Osteocyte (in vitro differentiated cells): Measurements from ENCODE around the gene RGSL1. TPM values are rescaled to one million over a fixed set of nuclear protein-coding genes. Genes with fewer than 3 reads are reported as not detected.

Experiments used
- DNase-seq: peaks from one replicate; pipeline ENCODE4 v3.0.0; 2021; ENCODE audit warnings: mixed read lengths; ENCODE audit not compliant: unreplicated experiment; ENCODE audit errors: extremely low spot score
- H3K27ac Mint-ChIP-seq: one replicate; pipeline ENCODE4 v1.8.0; 2021; ENCODE audit warnings: mild to moderate bottlenecking, mixed read lengths; ENCODE audit not compliant: unreplicated experiment
- H3K27me3 Mint-ChIP-seq: one replicate; pipeline ENCODE4 v1.8.0; 2021; ENCODE audit warnings: mixed read lengths; ENCODE audit not compliant: unreplicated experiment
- H3K36me3 Mint-ChIP-seq: one replicate; pipeline ENCODE4 v1.8.0; 2021; ENCODE audit warnings: mixed read lengths; ENCODE audit not compliant: unreplicated experiment
- H3K4me1 Mint-ChIP-seq: one replicate; pipeline ENCODE4 v1.8.0; 2021; ENCODE audit warnings: mixed read lengths; ENCODE audit not compliant: unreplicated experiment
- H3K4me3 Mint-ChIP-seq: one replicate; pipeline ENCODE4 v1.8.0; 2021; ENCODE audit warnings: mild to moderate bottlenecking, moderate library complexity, mixed read lengths; ENCODE audit not compliant: unreplicated experiment
- H3K9me3 Mint-ChIP-seq: one replicate; pipeline ENCODE4 v1.8.0; 2021; ENCODE audit warnings: mixed read lengths; ENCODE audit not compliant: unreplicated experiment
- CTCF ChIP-seq: fragments of 200-600 bp; sonication (generic); IDR thresholded peaks from 2 replicates; pipeline ENCODE4 v1.5.0; 2021; ENCODE audit warnings: antibody characterized with exemption, mild to moderate bottlenecking, moderate library complexity
- total RNA-seq: library from RNA; stranded (reverse); gene quantifications from 2 replicates; pipeline ENCODE4 v1.2.1, GENCODE V29; 2021

RGSL1 gene
- total RNA-seq, 1 donor from 2014 or later: not detected

DNA sequence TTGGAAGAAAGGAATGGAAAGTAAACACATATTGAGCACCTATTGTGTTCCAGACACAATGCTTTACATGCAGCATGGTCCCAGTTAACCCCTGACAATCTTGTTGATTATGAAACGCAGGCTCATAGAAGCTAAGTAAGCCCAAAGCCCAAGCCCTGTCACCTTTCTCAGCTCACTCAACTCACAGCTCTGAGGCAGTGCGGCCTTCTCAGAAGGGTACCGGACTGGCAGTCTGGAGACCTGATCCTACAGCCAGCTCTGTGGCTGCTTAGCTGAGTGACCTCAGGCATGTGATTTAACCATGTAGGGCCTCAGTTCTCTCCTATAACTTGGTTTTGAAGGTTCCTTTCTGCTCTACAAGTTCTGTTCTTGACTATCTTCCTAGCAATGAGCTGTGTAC, 139.6 kb downstream of the RGSL1 start:
- Mint-ChIP-seq H3K27me3 (peaks cover 11% of the 10 kb centered on the region), H3K27ac (no peak overlapping the region), H3K4me3 (peak overlapping the region; percentile 96), H3K36me3 (peaks cover 2% of the 10 kb centered on the region), H3K4me1 (peaks cover 17% of the 10 kb centered on the region), H3K9me3 (no peaks in the 10 kb centered on the region)
- TF ChIP-seq CTCF: no peak
- peak; percentile 57 for DNase-seq

DNA sequence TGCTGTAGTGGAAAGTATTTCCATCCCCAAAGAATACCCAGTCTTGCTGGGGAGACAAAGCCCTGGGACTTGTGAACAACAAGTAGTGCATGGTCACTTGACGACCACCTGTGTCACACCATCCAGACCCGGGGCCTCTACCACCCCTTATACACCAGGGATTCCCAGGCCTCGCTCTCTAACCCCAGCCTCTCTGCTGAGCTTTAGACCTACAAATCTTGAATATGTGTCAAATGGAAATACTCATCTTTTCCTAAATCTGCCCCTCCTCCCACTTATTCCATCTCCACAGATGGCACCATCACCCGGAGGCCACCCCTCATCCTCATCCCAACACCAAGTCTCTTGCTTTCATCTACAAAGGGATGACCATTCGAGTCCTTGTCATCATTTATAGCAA, 140.0 kb downstream of the RGSL1 start:
- no peak for TF ChIP-seq CTCF
- peaks cover 11% of the 10 kb centered on the region for H3K27me3 Mint-ChIP-seq
- H3K4me1 Mint-ChIP-seq: peaks cover 20% of the 10 kb centered on the region
- H3K4me3 Mint-ChIP-seq: no peak overlapping the region
- peak; percentile 54 for DNase-seq
- H3K36me3 Mint-ChIP-seq: peaks cover 2% of the 10 kb centered on the region
- H3K9me3 Mint-ChIP-seq: no peaks in the 10 kb centered on the region
- no peak overlapping the region for H3K27ac Mint-ChIP-seq

DNA sequence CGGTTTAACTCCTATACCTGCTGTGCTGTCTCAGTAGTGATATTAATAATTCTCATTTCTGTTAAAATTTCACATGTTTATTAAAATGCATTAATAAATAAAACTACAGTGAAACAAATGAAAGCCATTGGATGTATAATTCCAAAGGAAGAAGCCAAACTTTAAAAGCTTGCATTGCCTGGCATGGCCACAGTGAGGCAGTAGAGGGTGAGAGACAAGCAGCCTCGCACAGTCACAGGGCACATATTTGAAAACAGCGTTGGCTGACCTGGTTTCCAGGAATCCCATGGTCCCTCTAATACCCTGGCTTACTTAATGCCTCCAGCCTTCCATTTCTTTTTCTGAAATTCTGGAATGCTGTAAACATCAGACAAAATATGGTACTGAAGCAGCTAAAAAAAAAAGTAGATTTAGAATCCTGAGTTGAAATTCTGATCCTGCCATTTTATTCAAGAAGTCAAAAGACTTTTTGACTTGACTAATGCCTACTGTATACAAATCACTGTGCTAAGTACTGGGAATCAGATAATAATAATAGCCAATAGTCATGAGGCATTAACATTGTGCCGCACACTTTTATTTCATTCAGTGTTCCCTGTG, 145.8 kb downstream of the RGSL1 start:
- peak; percentile 85 for TF ChIP-seq CTCF
- Mint-ChIP-seq H3K4me3 (no peak overlapping the region), H3K4me1 (peaks cover 11% of the 10 kb centered on the region), H3K9me3 (no peaks in the 10 kb centered on the region), H3K36me3 (peaks cover 3% of the 10 kb centered on the region), H3K27me3 (peaks cover 18% of the 10 kb centered on the region), H3K27ac (no peak overlapping the region)
- no peak for DNase-seq

DNA sequence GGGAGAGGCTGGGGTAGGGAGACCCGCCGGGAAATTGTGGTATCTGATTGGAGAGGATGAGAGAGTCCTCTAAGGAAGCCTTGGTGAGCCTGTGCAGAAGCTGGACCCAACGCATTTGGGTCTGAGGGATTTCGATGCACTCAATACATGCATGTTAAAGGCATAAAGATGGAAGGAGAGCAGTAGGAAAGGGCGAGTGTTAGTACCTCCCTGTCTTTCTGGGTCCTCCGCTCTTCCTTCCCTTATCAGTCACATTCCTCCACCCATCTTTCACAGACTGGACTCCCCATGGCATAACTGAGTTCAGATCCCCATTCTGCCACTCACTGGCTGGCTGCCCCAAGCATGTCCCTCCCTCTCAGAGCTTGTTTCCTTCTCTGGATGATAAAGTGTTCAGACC, 147.0 kb downstream of the RGSL1 start:
- no peak overlapping the region for H3K27ac Mint-ChIP-seq
- H3K36me3 Mint-ChIP-seq: peaks cover 3% of the 10 kb centered on the region
- no peak for DNase-seq
- TF ChIP-seq CTCF: no peak
- H3K27me3 Mint-ChIP-seq: peaks cover 15% of the 10 kb centered on the region
- H3K4me3 Mint-ChIP-seq: no peak overlapping the region
- peaks cover 11% of the 10 kb centered on the region for H3K4me1 Mint-ChIP-seq
- no peaks in the 10 kb centered on the region for H3K9me3 Mint-ChIP-seq

DNA sequence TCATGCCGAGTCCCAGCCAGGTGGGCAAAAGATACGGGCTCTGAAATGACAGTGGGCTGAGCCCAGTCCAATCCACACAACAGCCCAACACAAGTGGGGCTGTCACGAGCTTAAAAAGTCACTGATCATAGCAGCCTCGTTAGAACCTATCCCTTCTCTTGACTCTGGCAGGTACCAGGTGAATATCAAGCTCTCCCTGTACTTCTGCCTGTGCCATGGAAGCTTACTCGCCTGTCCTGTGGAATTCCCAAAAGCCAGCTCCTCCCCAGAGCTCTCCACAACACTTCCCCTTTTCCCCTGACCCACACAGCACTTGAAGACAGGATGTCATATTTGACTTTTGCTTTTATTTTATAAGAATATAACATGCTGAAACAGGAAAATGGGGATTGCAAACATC, 148.3 kb downstream of the RGSL1 start:
- H3K9me3 Mint-ChIP-seq: no peaks in the 10 kb centered on the region
- peaks cover 15% of the 10 kb centered on the region for H3K27me3 Mint-ChIP-seq
- no peak for TF ChIP-seq CTCF
- DNase-seq: no peak
- H3K4me1 Mint-ChIP-seq: peaks cover 11% of the 10 kb centered on the region
- H3K27ac Mint-ChIP-seq: no peak overlapping the region
- H3K4me3 Mint-ChIP-seq: no peak overlapping the region
- H3K36me3 Mint-ChIP-seq: peaks cover 3% of the 10 kb centered on the region
